ENCODE results near the gene LSAMP.

DNA sequence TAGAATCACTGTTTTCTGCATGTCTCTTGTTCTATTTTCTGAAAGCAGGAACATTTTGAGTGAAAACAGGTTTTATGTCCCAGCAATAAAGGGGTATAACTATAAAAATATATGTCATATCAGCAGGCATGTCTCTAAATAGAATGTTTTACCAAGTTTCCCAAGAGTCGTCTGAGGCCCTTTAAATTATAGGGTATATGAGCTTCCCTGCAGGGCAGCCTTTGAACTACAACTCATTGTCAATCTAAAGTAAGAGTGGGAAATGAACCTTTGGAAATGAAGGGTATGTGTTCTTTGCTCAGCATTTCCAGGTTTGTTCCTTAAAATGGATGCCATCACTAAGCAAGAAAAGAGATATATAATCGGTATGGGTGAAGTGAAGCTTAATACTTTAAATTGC is 138.6 kb downstream of the LSAMP start:
- TF ChIP-seq POLR2AphosphoS5 (IDR thresholded peaks at IDR 0.05): no peak
- no peak for TF ChIP-seq POLR2A (IDR thresholded peaks at IDR 0.05)
- TF ChIP-seq, protein P1, sequence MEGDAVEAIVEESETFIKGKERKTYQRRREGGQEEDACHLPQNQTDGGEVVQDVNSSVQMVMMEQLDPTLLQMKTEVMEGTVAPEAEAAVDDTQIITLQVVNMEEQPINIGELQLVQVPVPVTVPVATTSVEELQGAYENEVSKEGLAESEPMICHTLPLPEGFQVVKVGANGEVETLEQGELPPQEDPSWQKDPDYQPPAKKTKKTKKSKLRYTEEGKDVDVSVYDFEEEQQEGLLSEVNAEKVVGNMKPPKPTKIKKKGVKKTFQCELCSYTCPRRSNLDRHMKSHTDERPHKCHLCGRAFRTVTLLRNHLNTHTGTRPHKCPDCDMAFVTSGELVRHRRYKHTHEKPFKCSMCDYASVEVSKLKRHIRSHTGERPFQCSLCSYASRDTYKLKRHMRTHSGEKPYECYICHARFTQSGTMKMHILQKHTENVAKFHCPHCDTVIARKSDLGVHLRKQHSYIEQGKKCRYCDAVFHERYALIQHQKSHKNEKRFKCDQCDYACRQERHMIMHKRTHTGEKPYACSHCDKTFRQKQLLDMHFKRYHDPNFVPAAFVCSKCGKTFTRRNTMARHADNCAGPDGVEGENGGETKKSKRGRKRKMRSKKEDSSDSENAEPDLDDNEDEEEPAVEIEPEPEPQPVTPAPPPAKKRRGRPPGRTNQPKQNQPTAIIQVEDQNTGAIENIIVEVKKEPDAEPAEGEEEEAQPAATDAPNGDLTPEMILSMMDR (IDR thresholded peaks at IDR 0.05): no peak
